IMR-90 (cell line): Measurements from ENCODE around the gene ZFYVE1. TPM values are rescaled to one million over a fixed set of nuclear protein-coding genes. Genes with fewer than 3 reads are reported as not detected.

Experiments used
- ATAC-seq: fragments of 200-7000 bp; cut with Tn5 transposase; 2 replicates; pipeline ENCODE4 v1.9.1; 2020; ENCODE audit warnings: low read depth, mild to moderate bottlenecking, moderate library complexity
- BruUV-seq: library from RNA; stranded (reverse); fragments of 400-500 nt; replicated peaks from 2 replicates; lab custom pipeline; 2021; lab: Mats Ljungman, UMichigan
- CTCF ChIA-PET: fragments of 300-600 bp; formaldehyde crosslinking; extraction: SDS; loops from one replicate; lab custom pipeline; 2021; ENCODE audit warnings: antibody characterized with exemption; lab: Yijun Ruan, JAX
- POLR2A ChIA-PET: fragments of 300-600 bp; sonication (Branson Sonifier 250); formaldehyde crosslinking; loops from one replicate; lab custom pipeline; 2022; ENCODE audit warnings: antibody characterized with exemption; ENCODE audit not compliant: unreplicated experiment; lab: Charles Lee
- DNase-seq: peaks from one replicate; pipeline ENCODE4 v3.0.0; 2013
- H2AFZ ChIP-seq: replicated peaks from 2 replicates; pipeline ENCODE3; 2013; ENCODE audit warnings: low read length, mild to moderate bottlenecking; ENCODE audit not compliant: poor library complexity
- H2AK5ac ChIP-seq: 2 replicates; pipeline ENCODE4 v1.6.1; 2013; ENCODE audit warnings: low read depth, low read length, inconsistent platforms
- H2AK9ac ChIP-seq: replicated peaks from 2 replicates; pipeline ENCODE3; 2013; ENCODE audit warnings: mild to moderate bottlenecking, low read depth, low read length, moderate library complexity; ENCODE audit not compliant: poor library complexity
- H2BK120ac ChIP-seq: 2 replicates; pipeline ENCODE4 v1.6.1; 2013; ENCODE audit warnings: low read depth, low read length, inconsistent platforms
- H2BK15ac ChIP-seq: 3 replicates; pipeline ENCODE4 v1.6.1; 2013; ENCODE audit warnings: low read depth, low read length, inconsistent platforms
- H2BK20ac ChIP-seq: 2 replicates; pipeline ENCODE4 v1.6.1; 2013; ENCODE audit warnings: low read depth, mild to moderate bottlenecking, inconsistent platforms, low read length, moderate library complexity
- H2BK5ac ChIP-seq: 2 replicates; pipeline ENCODE4 v1.6.1; 2013; ENCODE audit warnings: mild to moderate bottlenecking, low read depth, low read length, inconsistent platforms; ENCODE audit not compliant: poor library complexity, severe bottlenecking
- H3K14ac ChIP-seq: replicated peaks from 2 replicates; pipeline ENCODE4 v1.6.1; 2013; ENCODE audit warnings: low read depth, low read length, inconsistent platforms
- H3K18ac ChIP-seq: 2 replicates; pipeline ENCODE4 v1.6.1; 2013; ENCODE audit warnings: low read depth, low read length, control low read depth
- H3K23ac ChIP-seq: 2 replicates; pipeline ENCODE4 v1.6.1; 2013; ENCODE audit warnings: low read depth, low read length, inconsistent platforms
- H3K27ac ChIP-seq: 2 replicates; pipeline ENCODE4 v1.5.1; 2013; ENCODE audit warnings: mild to moderate bottlenecking, control low read depth, low read length; ENCODE audit not compliant: insufficient read depth
- H3K27me3 ChIP-seq: 2 replicates; pipeline ENCODE4 v1.6.1; 2013; ENCODE audit warnings: low read length; ENCODE audit not compliant: control insufficient read depth, insufficient read depth
- H3K36me3 ChIP-seq: 2 replicates; pipeline ENCODE4 v1.6.1; 2013; ENCODE audit warnings: low read length, mixed read lengths; ENCODE audit not compliant: control insufficient read depth, insufficient read depth
- H3K4ac ChIP-seq: 2 replicates; pipeline ENCODE4 v1.6.1; 2013; ENCODE audit warnings: low read depth, low read length, inconsistent platforms
- H3K4me1 ChIP-seq: 2 replicates; pipeline ENCODE4 v1.6.1; 2013; ENCODE audit warnings: low read length, mixed read lengths; ENCODE audit not compliant: control insufficient read depth, insufficient read depth
- H3K4me2 ChIP-seq: 2 replicates; pipeline ENCODE4 v1.6.1; 2013; ENCODE audit warnings: low read depth, mild to moderate bottlenecking, control low read depth, low read length, moderate library complexity
- H3K4me3 ChIP-seq: 2 replicates; pipeline ENCODE4 v1.5.1; 2013; ENCODE audit warnings: low read depth, mild to moderate bottlenecking, control low read depth, low read length, moderate library complexity; ENCODE audit not compliant: insufficient read depth
- H3K56ac ChIP-seq: 2 replicates; pipeline ENCODE4 v1.6.1; 2013; ENCODE audit warnings: low read length, inconsistent platforms; ENCODE audit not compliant: insufficient read depth; ENCODE audit errors: extremely low read depth
- H3K79me1 ChIP-seq, 2 experiments: 2 replicates each; pipeline ENCODE4 v1.6.1; 2013; ENCODE audit warnings: low read length in 2 of 2, inconsistent platforms in 1 of 2, low read depth in 1 of 2
- H3K9ac ChIP-seq: 2 replicates; pipeline ENCODE4 v1.6.1; 2013; ENCODE audit warnings: low read depth, low read length, control low read depth
- H3K9me1 ChIP-seq: 2 replicates; pipeline ENCODE4 v1.6.1; 2013; ENCODE audit warnings: low read length, inconsistent platforms; ENCODE audit not compliant: insufficient read depth
- H3K9me3 ChIP-seq: 2 replicates; pipeline ENCODE4 v1.6.1; 2013; ENCODE audit warnings: low read length; ENCODE audit not compliant: control insufficient read depth, insufficient read depth
- H4K20me1 ChIP-seq: 2 replicates; pipeline ENCODE4 v1.6.1; 2013; ENCODE audit warnings: low read length, inconsistent platforms; ENCODE audit not compliant: insufficient read depth
- H4K5ac ChIP-seq: 2 replicates; pipeline ENCODE4 v1.6.1; 2013; ENCODE audit warnings: mild to moderate bottlenecking, low read depth, low read length, control low read depth
- H4K8ac ChIP-seq, 2 experiments: 2 replicates each; pipeline ENCODE4 v1.6.1; 2013; ENCODE audit warnings: low read depth in 2 of 2, low read length in 2 of 2, control low read depth in 1 of 2, inconsistent platforms in 1 of 2
- H4K91ac ChIP-seq: 2 replicates; pipeline ENCODE4 v1.6.1; 2013; ENCODE audit warnings: low read depth, low read length, inconsistent platforms; ENCODE audit not compliant: insufficient read depth
- MAZ ChIP-seq: IDR thresholded peaks from 2 replicates; pipeline ENCODE4 v1.6.1; 2012; ENCODE audit warnings: low read depth, mild to moderate bottlenecking, low read length, improper control_type of control experiment, moderate library complexity, borderline replicate concordance
- MXI1 ChIP-seq: IDR thresholded peaks from 2 replicates; pipeline ENCODE4 v1.6.1; 2012; ENCODE audit warnings: low read depth, mild to moderate bottlenecking, low read length, moderate library complexity, borderline replicate concordance
- POLR2A ChIP-seq: IDR thresholded peaks from 2 replicates; pipeline ENCODE4 v1.6.1; 2012; ENCODE audit warnings: mild to moderate bottlenecking, low read depth, low read length
- RFX5 ChIP-seq: IDR thresholded peaks from 2 replicates; pipeline ENCODE4 v1.8.0; 2012; ENCODE audit warnings: low read depth, mild to moderate bottlenecking, low read length, moderate library complexity
- WGBS, 2 experiments: methylation state at CpG; one replicate each; pipeline versions ENCODE4 v1.1.5 to v1.1.7; 2013; ENCODE audit warnings: missing lambda C conversion rate in 2 of 2; ENCODE audit not compliant: insufficient read length in 1 of 2; ENCODE audit errors: extremely low coverage in 2 of 2; 5-methylcytosine and 5-hydroxymethylcytosine counted together
- dilution Hi-C: fragments of 300-500 bp; cut with HindIII; formaldehyde crosslinking; loops from one replicate; pipeline ENCODE4 v1.14.3; 2018; ENCODE audit warnings: low sequenced_read_pairs; ENCODE audit not compliant: unreplicated experiment
- in situ Hi-C: fragments of 300-500 bp; cut with MboI; formaldehyde crosslinking; loops from 3 replicates; pipeline ENCODE4 v1.14.3; 2019; ENCODE audit warnings: low sequenced_read_pairs, inconsistent platforms, mixed read lengths
- intact Hi-C: fragments of 100-400 bp; cut with micrococcal nuclease; formaldehyde crosslinking; loops from 2 replicates; pipeline ENCODE4 v1.10.0; 2022
- polyA plus RNA-seq, 3 experiments: library from polyadenylated mRNA; depleted of rRNA; stranded (reverse); fragments of >200 nt; gene quantifications; 2 replicates each; pipeline ENCODE4 v1.2.3, GENCODE V29; 2012; ENCODE audit warnings: low replicate concordance in 1 of 3
- total RNA-seq: library from RNA; depleted of rRNA; stranded (reverse); fragments of >200 nt; gene quantifications from 2 replicates; pipeline ENCODE4 v1.2.3, GENCODE V29; 2012
- TF ChIP-seq, protein P1 (sequence below): fragments of 150-350 bp; IDR thresholded peaks from 2 replicates; pipeline ENCODE4 v1.6.1; 2017; ENCODE audit warnings: mild to moderate bottlenecking, antibody characterized with exemption, low read length, low read depth
- TF ChIP-seq, protein P2 (sequence below): fragments of 150-350 bp; IDR thresholded peaks from 2 replicates; pipeline ENCODE4 v1.6.1; 2016; ENCODE audit warnings: low read depth, mild to moderate bottlenecking, low read length, moderate library complexity, borderline replicate concordance

ZFYVE1 gene
- total and polyA plus RNA-seq, 2 of the 4 experiments (the other 2 are of a cell fraction), result 12.2 to 14.2 TPM

DNA sequence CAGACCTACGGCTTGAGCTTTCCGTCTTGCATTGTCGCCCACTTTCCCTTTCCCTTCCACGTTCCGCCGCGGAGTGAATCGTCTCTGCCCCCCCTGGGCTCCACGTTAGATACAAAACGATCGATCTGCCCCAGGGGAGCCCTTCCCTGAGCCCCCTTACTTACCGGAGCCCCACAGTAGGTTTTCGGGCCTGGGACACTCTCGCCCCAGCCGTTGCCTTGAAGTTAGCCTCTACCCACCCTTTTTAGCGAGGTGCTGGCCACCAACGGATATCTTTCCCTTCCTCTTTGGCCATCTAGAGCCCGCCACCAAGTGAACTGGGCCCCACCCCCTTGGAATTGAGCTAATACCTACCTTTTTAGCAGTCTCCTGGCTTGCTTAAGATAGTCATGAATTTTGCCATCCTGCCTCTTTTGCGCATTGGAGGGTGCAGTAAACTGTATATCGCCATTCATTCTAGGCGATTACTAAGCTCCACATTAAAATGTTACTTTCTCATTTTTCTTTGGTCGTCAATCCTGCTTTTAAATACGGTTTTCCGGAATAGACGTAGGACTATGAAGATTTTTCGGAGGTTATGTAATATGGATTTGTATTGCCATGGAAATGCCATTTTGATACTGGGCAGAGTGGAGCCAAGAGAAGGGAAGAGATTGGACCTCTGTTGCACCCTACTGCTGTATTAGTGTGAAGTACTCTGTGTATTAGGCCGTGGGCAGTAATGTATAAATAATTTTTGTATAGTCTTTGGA lies 32.2 kb upstream of the ZFYVE1 start:
- ATAC-seq (peak; percentile 18), DNase-seq (peak; percentile 16)
- intact Hi-C loops, result loop anchor here (1.0 kb wide), 1 partner anchor 32 kb away; the partner anchor contains the start of gene ZFYVE1
- dilution Hi-C loops, result no loop called here
- H3K9me3 ChIP-seq, result no peaks in the 10 kb centered on the region
- H4K91ac ChIP-seq, result peak overlapping the region; percentile 64
- H3K27me3 ChIP-seq, result no peaks in the 10 kb centered on the region
- ChIA-PET CTCF (interaction anchor here (1.0 to 1.5 kb wide), 2 partner anchors 8 to 9 kb away, joined by 4 read pairs; no protein-coding TSS in a partner anchor), POLR2A (no interaction called here)
- H4K20me1 ChIP-seq, result peaks cover 50% of the 10 kb centered on the region
- peaks cover 6% of the 10 kb centered on the region for H3K9me1 ChIP-seq
- in situ Hi-C loops, result no loop called here
- peak overlapping the region; percentile 94 for H3K14ac ChIP-seq
- peaks cover 3 to 24% of the 10 kb centered on the region in 2 experiments; a peak in 3 of 4 replicates for H3K79me1 ChIP-seq
- BruUV-seq, result TSS peak; percentile 43
- peak overlapping the region; percentile 37 to 68; a peak in 3 of 4 replicates for H4K8ac ChIP-seq
- peak overlapping the region; percentile 73 for H3K4me3 ChIP-seq
- H2BK15ac ChIP-seq, result no peak overlapping the region
- WGBS, 2 experiments, result 0% methylated on average over 4 of the region's 27 CpGs; no CpG with 5 or more reads in 1 of the 2 experiments
- peak overlapping the region; percentile 87 for H3K4ac ChIP-seq
- H2AK9ac ChIP-seq, result peak overlapping the region; percentile 94
- peak overlapping the region; percentile 92 for H3K27ac ChIP-seq
- no peak overlapping the region for H2BK120ac ChIP-seq
- peak overlapping the region; percentile 71 for H3K4me2 ChIP-seq
- peaks cover 3% of the 10 kb centered on the region; the same call in 1 of the 2 replicates for H3K36me3 ChIP-seq
- H3K23ac ChIP-seq, result peak overlapping the region; percentile 97
- H4K5ac ChIP-seq, result peak overlapping the region; percentile 23
- peaks cover 1% of the 10 kb centered on the region; the same call in 1 of the 2 replicates for H3K4me1 ChIP-seq
- peak overlapping the region; percentile 64 for H2BK5ac ChIP-seq
- peak overlapping the region; percentile 84 for H2AK5ac ChIP-seq
- peak overlapping the region; percentile 79 for H3K56ac ChIP-seq
- H2AFZ ChIP-seq, result peak overlapping the region; percentile 97
- peak overlapping the region; percentile 94 for H3K9ac ChIP-seq
- 0 out of 2 replicates have a peak overlapping the region, but pooled peaks have one; percentile 8 for H3K18ac ChIP-seq
- TF ChIP-seq RFX5 (no peak), MAZ (peak; percentile 30; the same call in 1 of the 2 replicates), MXI1 (0 out of 2 replicates have a peak, but pooled peaks have one; percentile 26), POLR2A (no peak)
- TF ChIP-seq, protein P1, sequence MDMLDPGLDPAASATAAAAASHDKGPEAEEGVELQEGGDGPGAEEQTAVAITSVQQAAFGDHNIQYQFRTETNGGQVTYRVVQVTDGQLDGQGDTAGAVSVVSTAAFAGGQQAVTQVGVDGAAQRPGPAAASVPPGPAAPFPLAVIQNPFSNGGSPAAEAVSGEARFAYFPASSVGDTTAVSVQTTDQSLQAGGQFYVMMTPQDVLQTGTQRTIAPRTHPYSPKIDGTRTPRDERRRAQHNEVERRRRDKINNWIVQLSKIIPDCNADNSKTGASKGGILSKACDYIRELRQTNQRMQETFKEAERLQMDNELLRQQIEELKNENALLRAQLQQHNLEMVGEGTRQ, result no peak
- TF ChIP-seq, protein P2, sequence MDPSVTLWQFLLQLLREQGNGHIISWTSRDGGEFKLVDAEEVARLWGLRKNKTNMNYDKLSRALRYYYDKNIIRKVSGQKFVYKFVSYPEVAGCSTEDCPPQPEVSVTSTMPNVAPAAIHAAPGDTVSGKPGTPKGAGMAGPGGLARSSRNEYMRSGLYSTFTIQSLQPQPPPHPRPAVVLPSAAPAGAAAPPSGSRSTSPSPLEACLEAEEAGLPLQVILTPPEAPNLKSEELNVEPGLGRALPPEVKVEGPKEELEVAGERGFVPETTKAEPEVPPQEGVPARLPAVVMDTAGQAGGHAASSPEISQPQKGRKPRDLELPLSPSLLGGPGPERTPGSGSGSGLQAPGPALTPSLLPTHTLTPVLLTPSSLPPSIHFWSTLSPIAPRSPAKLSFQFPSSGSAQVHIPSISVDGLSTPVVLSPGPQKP, result no peak
- no peak overlapping the region for H2BK20ac ChIP-seq
